ENCODE measurements around the gene SSBP2.

The SSBP2 gene

DNA sequence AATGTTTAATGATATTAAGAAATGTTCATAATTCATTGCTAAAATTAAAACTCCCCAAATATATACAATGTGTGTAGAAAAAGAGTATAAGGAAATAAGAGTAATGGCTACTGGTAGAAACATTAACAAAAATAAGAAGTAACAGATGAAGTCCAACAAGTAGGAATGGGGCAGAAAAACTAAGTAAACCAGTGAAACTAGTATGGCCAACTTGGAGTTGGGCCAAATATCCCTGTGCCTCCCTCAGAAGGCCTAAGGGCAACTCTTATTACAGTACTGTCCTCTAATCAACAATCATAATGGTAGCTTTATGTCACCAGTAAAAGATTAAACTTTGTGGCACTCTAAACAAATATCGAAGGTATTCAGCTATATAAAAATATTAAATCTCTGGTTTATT lies 93.5 kb downstream of the SSBP2 start:
- TF ChIP-seq CTCF (conservative IDR thresholded peaks at IDR 0.05; ENCODE audit: low read depth, low read length) = no peak
- DNase-seq (ENCODE audit: low read depth) = no peak
- no peak overlapping the region for H3K4me3 ChIP-seq (ENCODE audit: low read length)

DNA sequence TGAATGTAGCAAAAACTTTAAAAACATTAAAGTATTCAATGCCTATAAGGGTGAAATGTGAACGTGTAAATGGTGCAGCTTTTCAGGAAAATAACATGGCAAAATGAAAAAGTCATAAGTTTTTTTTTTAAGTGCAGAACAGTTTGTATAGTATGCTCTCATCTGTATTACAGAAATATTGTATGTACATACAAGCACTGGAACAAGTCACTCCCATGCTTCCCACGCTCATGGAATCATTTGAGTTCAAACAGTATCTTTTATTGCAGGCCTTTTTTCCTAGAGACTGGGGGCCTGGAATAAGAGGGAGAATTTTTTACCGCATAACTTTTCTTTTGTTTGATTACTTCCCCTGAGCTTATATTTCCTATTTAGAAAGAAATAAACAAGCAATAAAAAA lies 94.1 kb downstream of the SSBP2 start:
- no peak for DNase-seq (ENCODE audit: low read depth)
- TF ChIP-seq CTCF (conservative IDR thresholded peaks at IDR 0.05; ENCODE audit: low read depth, low read length) = no peak
- H3K4me3 ChIP-seq (ENCODE audit: low read length) = no peak overlapping the region

GRCh38 chr5:81650987-81651386 lies 99.9 kb downstream of the SSBP2 start:
- no peak for DNase-seq (ENCODE audit: low read depth)
- TF ChIP-seq CTCF (conservative IDR thresholded peaks at IDR 0.05; ENCODE audit: low read depth, low read length) = no peak
- no peak overlapping the region for H3K4me3 ChIP-seq (ENCODE audit: low read length)

DNA sequence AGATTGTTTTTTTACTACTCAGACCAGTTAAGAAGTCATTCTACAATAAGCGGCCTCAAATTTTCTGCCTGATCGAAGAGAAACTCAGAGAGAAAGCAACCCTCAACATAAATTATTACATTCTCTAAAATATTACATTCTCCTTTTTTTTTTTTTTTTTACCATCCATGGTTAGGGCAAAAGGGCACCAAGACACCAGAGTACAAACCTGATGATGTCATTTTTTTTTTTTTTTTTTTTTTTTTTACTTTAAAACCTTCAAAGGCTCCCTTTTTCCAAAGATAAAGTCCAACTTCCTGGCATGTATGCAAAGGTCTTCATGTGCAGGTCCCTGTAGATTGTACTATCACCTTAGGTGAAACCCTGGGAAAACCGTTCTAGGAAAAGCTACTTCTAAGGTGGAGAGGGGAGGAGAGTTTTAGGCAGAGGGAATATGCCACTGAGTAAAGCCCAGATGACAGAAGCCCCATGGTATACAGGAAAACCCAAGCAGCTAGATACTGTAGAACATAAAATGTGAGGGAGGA lies 104.4 kb downstream of the SSBP2 start:
- TF ChIP-seq CTCF (conservative IDR thresholded peaks at IDR 0.05; ENCODE audit: low read depth, low read length) = no peak

DNA sequence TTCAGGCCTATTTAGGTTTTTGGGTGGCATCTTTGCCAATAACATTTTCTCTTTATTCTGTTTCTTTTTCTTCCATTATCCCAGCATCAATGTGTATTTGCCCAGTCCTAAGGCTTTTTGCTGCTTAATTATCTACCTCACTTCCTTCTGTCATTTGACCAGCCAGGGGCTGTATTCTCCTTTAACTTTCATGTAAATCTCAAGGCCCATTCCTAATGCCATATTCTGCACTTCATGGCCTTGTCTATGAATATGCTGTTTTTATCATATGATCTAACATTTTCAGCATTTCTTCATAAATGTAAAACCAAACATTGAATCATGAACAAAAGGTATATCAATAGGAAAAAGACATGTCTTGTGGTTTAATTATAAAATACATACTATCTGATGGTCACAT lies 108.7 kb downstream of the SSBP2 start:
- TF ChIP-seq CTCF (conservative IDR thresholded peaks at IDR 0.05; ENCODE audit: low read depth, low read length) = no peak
- no peak for DNase-seq (ENCODE audit: low read depth)
- no peak overlapping the region for H3K4me3 ChIP-seq (ENCODE audit: low read length)

More for the DNA sequence above, 104.4 kb downstream of the SSBP2 start:
- no peak overlapping the region for H3K4me3 ChIP-seq (ENCODE audit: low read length)
- DNase-seq (ENCODE audit: low read depth) = no peak

DNA sequence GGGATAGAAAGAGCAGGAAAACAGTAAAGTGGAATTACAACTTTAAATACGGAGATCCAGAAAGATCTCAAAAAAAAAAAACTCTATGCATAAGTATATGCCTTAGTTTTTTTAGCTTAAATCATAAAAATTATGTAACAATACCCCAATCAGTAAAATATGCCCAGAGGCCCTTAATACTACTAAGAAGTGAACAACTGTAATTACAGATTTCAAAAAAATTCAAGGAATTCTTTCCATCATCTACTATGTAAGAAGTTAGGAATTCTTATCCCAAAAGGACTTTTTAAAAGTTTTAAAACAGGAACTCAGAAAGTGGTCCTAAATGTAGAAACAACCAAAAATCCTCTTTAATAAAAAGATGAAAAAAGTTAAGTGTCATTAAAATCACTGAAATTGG lies 111.3 kb downstream of the SSBP2 start:
- peak; percentile 9 for DNase-seq (ENCODE audit: low read depth)
- TF ChIP-seq CTCF (conservative IDR thresholded peaks at IDR 0.05; ENCODE audit: low read depth, low read length) = no peak

DNA sequence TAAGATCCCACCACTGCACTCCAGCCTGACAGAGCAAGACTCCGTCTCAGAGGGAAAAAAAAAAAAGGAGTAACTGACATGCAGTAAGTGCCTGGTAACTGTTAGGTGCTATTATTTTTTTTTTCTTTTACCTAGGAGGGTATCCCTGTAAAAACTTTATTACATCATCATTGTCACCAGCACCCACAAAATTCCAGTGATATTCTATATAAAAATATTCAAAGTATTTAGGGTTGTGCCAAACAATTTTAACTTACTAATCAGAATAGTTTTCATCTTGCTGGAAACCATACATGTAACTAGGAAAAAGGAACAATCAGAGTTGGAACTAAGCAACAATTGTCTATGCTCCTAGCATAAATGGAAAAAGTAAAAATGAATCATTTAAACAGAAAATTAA lies 112.4 kb downstream of the SSBP2 start:
- no peak overlapping the region for H3K4me3 ChIP-seq (ENCODE audit: low read length)
- no peak for TF ChIP-seq CTCF (conservative IDR thresholded peaks at IDR 0.05; ENCODE audit: low read depth, low read length)
- DNase-seq (ENCODE audit: low read depth) = no peak

More for the DNA sequence above, 111.3 kb downstream of the SSBP2 start:
- H3K4me3 ChIP-seq (ENCODE audit: low read length) = no peak overlapping the region
